ENCODE data around the gene UBE2E1.

The UBE2E1 gene

DNA sequence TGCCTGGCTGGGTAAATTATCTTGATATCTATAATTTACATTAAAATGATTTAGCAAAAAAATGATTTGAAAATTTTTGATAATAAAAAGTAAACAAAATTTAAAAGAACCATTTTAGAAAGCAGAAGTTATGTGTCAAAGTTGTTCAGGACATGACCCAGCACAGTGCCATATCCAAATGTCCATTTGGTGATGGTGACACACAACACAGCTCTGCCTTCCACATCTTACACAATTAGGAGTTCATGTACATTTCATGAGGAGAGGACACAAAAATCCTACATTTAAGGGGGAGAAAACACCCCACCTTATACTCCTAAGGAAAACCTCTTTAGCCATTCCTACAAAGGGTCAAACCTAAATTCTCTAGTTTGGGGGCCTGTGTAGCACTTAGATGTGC is 10.7 kb upstream of the UBE2E1 start:
- no peak for DNase-seq (ENCODE audit: low read depth)

DNA sequence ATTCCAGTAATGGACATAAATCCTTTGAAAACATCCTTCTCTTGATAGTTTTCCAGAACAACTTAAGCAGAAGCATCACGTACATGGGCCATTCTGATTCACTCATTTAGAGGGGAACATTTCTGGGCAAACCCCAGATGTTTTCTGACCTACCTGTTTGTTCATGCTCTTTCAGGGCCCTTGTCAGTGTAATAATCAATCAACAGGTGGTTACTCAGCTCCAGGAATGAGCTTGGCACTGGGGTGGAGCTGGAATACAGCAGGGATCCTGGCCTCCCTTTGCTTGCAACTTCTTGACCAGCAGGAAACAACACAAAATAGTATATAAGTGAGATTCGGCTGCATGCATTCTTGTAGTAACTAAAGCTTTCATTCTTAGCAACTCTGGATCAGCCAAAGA is 9.2 kb upstream of the UBE2E1 start:
- no peak for DNase-seq (ENCODE audit: low read depth)

DNA sequence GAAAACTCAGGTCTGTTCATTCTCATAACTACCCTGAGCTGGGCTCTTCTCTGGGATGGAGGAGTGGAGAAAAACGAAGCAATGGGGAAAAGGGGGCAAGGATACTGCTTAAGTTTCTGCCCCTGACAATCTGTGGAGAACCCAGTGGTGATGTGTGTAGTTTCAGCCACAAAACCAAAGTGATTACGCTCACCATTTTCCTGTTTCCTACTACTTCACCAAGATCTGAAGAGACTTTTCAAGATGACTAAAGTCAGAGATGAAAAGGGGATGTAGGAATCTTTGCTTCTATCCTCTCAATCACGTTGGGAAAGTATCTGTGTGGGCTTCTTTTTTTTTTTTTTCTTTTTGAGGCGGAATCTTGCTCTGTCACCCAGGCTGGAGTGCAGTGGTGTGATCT is 8.3 kb upstream of the UBE2E1 start:
- no peak for DNase-seq (ENCODE audit: low read depth)

DNA sequence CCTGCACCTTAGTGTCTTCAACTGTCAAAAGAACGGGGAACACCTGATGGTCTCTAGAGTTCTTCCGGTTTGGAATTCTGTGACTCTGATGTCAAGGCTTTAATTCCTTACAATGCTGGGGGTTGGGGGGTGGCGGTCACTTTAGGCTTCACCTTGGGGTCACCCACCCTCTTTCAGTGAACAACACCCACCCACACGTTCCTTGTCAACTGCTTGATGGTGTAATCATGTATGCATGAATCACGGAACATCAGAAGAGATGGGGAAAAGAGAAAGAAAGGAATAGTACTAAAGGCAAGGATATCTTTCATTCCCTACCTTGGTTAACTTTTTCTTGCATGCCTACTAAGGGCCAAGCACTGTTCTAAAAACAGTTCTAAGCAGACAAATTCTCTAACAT is 7.3 kb upstream of the UBE2E1 start:
- DNase-seq (ENCODE audit: low read depth): no peak

DNA sequence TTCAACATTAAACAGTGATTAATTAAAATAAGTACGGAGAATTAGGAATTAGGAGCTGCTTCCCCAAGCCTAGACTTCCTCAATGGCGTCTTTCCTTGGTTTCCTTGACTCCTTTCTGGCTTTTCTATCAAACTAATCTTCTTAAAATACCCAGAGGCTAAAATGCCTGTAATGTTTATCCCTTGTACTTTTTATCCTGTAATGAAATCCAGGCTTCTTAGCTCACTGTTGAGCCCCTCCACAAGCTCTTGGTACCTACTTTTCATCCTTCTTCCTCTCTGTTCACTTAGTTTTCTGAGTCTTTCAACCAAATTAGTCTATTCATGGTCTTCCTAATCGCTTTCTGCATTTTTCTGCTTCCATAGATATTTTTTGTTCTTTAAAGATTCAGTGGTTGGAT is 6.9 kb upstream of the UBE2E1 start:
- DNase-seq (ENCODE audit: low read depth): no peak

DNA sequence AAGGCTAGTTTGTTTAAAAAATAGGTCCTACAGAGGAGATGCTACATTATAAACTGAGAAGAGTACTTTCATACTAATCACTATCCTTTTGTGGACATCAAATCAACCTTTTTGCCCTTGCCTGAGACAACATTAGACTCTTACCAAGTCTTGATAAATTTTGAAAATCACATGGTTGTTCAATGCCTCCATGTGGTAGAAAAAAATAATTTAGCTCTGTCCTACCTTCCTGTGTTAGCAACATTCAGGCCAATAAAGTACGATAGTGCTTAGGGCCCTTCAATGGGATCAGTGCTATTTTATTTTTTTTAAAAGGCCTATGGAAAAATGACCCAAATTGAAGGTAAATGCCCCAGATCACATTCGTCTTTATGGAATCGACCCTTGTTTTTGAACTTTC is 5.0 kb upstream of the UBE2E1 start:
- no peak for DNase-seq (ENCODE audit: low read depth)

DNA sequence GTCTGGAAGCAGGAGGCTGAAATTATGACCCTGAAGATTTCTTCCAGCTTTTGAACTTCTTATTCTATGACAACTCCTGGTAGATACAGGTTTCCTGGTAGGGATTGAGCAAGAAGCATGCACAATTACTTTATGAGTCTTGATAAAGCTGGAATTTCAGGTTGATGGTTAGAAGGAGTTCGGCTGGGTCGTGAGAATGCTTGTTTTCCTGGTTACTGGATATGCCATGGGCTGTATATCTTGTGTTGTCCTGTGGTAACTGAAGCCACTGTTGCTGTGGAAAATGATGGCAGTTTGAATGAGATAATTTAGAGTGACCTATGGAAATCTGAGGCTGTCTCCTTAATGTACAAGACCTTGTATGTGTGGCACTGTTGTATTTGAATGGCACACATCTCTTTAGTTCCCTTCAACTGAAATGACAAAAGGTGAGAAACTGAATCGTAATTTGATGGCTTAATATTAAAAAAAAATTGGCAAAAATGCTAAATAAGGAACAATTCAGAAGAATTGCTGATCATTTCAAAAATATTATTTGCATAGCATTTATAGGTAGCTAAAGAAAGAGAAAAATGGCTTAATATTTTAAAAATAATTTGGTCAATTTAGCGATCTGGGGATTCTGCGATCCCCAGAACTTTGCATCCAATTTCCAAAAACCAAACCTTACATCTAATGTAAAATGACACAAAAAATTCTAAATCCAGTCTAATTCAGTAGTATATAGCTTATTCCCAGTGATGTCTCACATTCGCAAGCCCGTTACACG is 1.1 kb upstream of the UBE2E1 start:
- DNase-seq (ENCODE audit: low read depth): no peak

DNA sequence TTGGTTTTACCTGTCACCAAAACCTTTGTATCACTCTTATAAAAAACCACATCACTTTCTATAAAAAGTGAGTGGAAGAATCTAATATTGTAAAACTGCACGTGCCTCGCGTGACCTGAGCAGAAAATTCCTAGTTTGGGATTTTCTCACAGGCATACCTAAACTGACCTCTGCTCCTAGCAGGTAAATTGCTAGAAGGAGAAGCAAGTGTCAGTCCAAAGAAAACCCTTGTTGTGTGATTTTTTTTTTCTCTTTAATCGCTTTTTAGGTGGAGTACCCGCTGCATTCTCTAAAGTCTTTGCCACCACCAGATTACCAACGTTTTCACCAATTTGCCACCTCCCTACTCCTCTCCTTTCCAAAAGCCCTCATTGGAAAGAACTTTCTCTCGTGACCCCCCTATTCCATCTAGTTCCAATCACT is 534 bp upstream of the UBE2E1 start:
- DNase-seq (ENCODE audit: low read depth): no peak

DNA sequence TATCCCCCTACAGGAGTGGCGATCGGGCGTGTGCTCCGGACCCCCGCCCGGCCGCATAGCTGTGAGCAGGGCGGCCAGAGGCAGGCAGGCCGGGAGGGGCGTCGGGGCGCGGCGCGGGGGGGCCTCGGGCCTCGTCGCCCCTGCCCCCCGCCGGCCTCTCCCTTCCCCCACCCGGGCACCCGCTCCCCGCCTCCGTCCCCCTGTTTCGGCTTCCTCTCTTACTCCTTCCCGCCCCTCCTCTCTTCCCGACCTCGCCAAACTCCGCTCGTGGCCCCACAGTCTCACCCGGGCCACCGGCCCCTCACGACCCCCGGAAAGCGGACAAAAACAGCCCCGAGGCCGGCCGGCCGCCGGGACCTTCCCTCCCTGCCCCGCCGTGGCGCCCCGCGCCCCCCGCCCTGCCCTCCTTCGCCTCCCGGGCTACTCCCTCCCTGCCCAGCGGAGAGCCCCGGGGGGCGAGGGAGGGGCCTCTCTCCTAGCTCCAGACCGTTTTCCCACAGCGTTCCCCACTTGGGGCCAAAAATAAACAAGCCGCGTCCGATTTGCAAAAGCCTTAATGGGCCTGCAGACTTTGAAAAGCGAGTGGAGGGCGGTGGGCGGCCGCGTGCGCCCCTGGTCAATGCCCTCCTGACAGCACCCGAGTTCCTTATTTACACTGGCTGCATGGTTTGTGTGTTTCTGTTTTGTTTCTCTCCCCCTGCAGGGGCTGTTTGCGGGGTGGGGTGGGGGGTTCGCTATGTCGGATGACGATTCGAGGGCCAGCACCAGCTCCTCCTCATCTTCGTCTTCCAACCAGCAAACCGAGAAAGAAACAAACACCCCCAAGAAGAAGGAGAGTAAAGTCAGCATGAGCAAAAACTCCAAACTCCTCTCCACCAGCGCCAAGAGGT is 1.0 kb downstream of the UBE2E1 start:
- no peak for DNase-seq (ENCODE audit: low read depth)

DNA sequence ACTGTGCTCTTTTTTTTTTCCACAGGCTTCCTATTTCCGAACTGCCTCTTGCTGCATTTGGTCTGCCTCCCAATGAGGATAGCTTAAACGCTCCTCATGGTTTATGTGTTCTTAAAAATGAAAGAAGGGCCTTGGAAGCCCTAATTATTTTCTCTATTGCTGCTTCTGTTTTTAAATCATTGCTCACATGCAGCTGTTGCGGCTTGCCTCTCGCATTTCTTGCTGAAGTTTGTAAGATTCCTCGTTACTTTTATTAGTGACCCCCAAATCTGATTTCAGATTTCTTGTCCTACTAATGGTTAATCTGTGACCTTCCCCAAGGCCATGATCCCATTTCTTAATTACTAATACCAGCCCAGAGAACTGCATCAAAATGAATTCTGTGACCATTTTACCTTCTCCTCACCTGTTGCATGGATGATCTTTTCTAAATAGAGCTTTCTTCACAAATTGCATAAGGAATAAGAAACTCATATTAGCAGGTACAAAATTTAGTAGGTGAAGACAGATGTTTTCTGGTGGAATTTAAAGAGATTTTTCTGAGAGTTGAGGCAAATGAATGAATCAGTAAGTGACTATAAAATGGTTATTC is 1.8 kb downstream of the UBE2E1 start:
- DNase-seq (ENCODE audit: low read depth): no peak

DNA sequence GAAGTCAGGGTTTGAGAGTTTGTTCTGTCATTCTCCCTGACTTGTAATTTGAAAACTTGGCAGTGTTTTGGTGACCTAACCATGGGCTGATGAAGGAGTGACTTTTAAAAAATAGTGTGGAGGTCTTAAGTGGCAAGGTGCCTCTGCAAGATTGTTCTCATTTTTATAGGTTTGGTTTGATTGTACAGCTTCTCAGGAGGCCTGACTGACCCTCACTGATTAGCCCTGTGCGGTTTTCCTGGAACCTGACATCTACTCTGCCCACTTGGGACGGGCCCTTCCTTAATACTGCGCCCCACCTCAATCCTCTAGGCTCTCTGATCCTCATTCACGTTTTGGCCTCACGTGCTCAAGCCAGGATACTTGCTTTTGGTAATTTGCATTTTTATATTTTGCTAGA is 2.8 kb downstream of the UBE2E1 start:
- no peak for DNase-seq (ENCODE audit: low read depth)

DNA sequence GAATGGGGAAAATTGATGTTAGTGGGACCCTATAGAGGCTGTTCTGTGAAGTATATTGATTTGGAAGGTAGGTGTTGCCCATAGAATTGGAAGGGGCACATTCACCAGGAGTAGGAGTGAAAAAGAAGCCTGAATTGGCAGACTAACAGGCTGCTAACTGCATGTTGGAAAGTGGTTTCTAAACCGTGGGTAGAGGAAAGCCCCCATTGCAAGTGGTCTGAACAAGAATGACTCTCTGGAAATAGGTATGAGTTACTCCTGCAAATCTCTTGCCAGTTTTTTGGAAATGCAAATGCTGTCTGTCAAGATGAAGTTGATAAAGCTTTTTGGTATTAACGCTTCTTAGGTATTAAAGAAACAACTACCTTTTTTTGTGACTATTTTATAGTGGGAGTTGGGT is 3.5 kb downstream of the UBE2E1 start:
- DNase-seq (ENCODE audit: low read depth): no peak

DNA sequence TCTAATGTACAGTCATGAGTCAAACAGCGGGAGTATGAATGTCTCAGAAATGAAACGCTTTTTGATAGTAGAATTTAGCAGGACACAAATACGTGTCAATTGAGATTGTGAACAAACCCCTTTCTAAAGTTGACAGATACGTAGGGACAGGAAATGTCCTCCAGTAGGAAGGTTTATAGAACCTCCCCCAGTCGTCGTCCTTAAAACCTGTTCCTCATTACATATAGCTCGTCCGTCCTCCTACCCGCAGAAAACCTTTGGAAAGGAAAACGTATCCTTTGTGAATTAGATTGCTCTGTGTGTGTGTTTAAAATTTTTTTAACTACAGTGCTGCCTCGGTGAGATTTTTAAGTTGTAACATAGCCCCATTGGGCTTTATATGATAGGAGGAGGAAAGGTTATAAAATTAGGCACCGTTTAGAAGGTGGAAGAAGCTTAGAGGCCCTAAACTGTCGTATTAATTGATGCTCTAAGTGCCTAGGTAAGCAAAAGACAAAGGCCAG is 4.1 kb downstream of the UBE2E1 start:
- no peak for DNase-seq (ENCODE audit: low read depth)

DNA sequence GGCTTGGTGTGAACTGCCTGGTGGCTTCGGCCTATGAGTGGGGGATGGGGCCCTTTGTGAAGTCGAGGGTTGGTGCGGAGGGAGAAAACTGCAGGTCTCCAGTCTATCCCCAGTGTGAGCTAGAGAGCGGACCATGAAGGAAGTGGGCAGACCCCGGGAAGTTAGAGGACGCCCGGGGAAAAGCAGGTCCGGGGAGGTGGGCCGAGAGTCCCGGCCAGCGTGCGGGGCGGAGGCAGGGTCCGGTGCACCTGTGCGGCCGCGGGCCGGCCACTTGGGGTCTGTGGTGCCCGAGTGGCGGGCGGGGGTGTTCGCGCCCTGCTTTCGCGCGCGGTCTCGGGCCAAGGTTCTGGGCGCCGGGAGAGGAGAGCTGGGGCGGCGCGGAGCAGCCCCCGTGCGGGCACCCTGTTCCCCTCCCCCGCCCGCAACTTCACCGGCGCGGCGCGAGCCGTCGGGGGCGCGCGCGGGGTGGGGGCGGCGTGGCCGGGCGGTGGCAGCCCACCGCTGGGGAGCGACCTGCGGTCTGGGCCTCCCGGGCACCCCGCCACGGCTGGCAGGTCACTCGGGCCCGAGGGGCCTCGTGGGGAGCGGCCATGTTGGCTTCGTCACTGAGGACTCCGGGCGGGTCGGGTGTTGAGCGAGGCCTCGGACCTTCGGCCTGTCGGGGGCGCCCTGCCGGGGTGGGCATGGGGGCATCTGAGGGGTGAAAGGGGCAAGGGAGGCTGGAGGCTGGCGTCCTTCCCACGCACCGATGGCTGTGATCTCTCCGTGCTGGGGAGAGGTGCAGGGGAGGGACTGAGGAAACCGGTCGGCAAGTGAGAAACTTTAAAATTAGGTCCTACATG is 4.8 kb downstream of the UBE2E1 start:
- no peak for DNase-seq (ENCODE audit: low read depth)

DNA sequence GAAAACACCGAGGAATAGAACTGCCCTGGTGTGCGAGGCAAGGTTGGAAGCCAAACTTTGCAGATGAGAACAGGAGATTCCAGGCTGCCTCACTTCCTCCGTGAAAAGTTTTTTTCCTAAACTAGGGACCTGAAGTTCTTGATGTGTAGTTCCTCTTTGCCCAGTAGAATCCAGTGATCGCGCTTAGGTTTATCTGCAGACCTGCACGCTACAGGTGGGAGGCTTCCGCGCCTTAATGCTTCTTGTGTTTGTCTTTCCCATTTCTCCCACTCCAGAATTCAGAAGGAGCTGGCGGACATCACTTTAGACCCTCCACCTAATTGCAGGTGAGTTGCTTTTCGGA is 5.4 kb downstream of the UBE2E1 start:
- no peak for DNase-seq (ENCODE audit: low read depth)

DNA sequence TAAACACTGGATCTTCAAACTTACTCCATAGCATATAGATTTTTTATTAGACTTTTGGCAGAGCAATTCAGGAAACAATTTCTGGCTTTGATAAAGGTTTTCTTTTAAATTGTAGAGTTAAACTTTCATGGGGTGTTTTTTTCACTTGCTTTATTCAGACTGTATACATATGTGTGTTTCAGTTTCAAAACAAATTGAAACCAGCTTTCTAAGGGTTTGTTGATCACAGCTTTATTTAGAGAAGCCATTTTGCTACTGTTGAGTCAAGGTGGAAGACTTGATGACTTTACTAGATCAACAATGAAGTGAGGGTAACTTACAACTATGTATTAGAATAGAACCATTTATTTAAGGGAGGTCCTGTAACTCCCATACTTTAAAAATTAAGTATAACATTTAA is 6.2 kb downstream of the UBE2E1 start:
- DNase-seq (ENCODE audit: low read depth): no peak

DNA sequence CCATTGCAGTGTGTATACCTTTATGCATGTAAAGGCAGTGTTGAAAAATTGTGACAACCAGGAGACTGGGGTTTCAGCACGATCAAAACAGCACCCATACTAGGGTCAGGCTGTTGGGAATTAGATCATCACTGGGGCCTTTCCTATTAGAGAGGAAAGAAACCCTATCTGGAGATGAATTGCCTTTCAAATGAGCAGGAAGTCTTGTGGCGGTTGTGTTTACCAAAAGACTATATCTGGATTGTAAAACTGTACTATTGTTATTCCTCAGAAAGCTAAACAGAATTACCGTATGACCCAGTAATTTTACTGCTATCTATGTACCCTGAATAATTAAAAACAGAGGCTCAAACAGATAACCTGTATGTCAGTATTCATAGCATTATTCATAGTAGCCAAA is 10.1 kb downstream of the UBE2E1 start:
- no peak for DNase-seq (ENCODE audit: low read depth)

DNA sequence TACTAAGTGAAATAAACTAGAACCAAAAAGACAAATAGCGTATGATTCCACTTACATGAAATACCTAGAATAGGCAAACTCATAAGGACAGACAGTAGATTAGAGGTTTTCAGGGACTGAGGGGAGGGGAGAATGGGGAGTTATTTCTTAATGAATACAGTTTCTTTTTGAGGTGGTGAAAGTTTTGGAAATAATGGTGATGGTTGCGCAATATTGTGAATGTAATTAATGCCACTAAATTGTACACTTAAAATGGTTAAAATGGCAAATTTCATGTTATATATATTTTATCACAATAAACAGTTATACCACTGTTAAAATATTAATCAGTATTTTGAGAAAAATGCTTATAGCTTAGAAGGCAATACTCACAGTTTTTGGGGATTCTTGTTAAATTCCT is 11.0 kb downstream of the UBE2E1 start:
- DNase-seq (ENCODE audit: low read depth): no peak

DNA sequence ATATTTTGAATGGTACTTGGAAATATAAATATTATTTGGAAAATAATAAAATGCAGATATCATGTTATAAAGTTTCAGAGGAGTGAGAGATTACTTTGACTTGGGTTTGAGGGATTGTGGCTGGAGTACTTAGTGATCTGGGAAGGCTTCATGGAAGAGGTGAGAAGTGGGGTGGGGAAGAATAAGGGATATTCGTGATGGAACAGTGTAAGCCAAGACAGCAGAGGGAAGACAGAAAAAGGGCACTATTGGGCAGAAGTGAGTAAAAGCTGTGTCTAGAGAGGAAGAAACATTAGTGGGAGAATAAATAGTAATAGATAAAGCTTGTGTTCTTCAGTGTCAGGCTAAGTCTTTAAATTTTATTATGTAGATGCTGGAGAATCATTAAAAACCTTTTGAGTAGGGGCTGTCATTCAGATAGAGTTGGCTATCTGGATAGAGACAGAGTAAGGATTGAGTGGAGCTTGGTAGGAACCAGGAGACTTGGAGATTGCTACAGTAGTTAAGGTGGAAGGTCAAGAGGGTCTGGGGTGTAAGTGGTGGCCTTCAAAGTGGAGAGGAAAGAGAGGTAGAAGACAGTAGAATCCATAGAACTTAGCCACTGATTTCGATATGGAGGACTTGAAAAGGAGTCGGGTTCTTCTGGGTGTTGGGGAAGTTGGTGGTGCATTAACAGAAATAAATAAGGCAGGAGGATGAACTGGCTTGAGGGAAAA is 11.9 kb downstream of the UBE2E1 start:
- no peak for DNase-seq (ENCODE audit: low read depth)

DNA sequence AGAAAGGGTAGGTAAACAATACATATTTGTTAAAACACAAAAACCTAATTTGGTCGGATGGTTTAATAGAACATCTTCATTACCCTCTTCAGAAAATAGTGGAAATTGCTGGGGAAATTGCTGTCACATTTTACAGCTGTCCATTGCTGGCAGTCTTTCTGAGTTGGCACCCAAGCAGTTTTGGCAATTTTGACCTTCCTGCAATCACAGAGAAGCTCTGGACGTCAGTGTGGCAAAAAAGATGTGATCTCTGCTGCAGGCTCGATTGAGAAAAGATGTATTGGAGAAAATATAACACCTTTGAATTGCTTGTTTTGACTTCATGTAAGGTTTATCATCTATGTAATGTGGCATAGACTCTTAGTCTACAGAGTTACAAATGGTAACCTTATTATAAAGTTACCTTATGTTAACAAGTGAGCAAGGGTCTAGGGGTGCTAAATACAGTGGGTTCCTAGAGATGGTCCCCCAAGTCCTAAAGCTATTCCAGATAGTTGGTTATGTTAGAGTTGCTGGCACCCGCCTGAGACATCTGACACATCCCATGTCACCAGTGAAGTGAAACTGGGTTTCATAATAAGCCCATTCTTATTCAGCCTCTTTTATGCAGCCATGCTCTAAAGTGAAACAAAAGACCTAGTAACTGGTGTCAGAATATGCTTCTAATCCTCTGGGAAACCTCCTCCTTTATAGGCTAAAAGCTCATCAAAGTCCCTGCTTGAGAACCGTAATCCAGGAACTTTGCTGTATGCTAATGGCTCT is 14.0 kb downstream of the UBE2E1 start:
- DNase-seq (ENCODE audit: low read depth): no peak

DNA sequence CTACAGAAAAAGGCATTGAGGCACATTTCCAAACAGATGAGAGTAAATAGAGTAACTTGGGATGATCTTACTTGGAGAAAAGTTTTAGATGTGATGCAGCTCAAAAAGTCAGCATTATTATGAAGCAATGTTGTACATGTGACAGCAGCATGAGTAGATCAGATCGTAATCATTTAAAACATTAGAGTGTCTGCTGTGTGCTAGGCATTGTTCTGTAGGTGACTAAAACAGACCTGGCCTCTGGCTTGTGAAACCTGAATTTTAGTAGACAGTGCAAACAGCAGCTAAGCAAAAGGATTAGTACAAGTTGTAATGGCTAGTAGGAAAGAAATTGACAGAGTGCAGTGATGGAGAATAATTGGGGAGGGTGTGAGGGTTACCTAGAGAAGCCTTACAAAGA is 15.1 kb downstream of the UBE2E1 start:
- no peak for DNase-seq (ENCODE audit: low read depth)
